DOHH2 (cell line): ENCODE measurements around the gene CCT8.

Experiments used
- H3F3A ChIP-seq: fragments of 200-600 bp; sonication (generic), shearing (Covaris generic); 2 replicates; pipeline ENCODE4 v1.6.0; 2016; ENCODE audit warnings: antibody characterized with exemption, mild to moderate bottlenecking; ENCODE audit not compliant: control insufficient read depth, insufficient read depth
- H3K27ac ChIP-seq: fragments of 200-600 bp; sonication (generic); 2 replicates; pipeline ENCODE4 v1.5.1; 2014; ENCODE audit warnings: low read depth, mild to moderate bottlenecking, low read length, moderate library complexity
- H3K27me3 ChIP-seq: fragments of 200-600 bp; sonication (generic); 2 replicates; pipeline ENCODE4 v1.6.1; 2014; ENCODE audit warnings: mild to moderate bottlenecking, low read length, mixed read lengths; ENCODE audit not compliant: control insufficient read depth
- H3K36me3 ChIP-seq: fragments of 200-600 bp; sonication (generic); 2 replicates; pipeline ENCODE4 v1.6.1; 2014; ENCODE audit warnings: mild to moderate bottlenecking, low read length, moderate library complexity, mixed read lengths; ENCODE audit not compliant: control insufficient read depth
- H3K4me1 ChIP-seq: fragments of 200-600 bp; sonication (generic); 2 replicates; pipeline ENCODE4 v1.6.1; 2014; ENCODE audit warnings: mild to moderate bottlenecking, low read length, mixed read lengths; ENCODE audit not compliant: control insufficient read depth
- H3K4me2 ChIP-seq: fragments of 200-600 bp; sonication (generic); 2 replicates; pipeline ENCODE4 v1.6.0; 2014; ENCODE audit warnings: mild to moderate bottlenecking, low read length, moderate library complexity
- H3K4me3 ChIP-seq: fragments of 200-600 bp; sonication (generic); 2 replicates; pipeline ENCODE4 v1.5.1; 2014; ENCODE audit warnings: mild to moderate bottlenecking, low read length, mixed read lengths
- H3K79me2 ChIP-seq: fragments of 200-600 bp; sonication (generic); 2 replicates; pipeline ENCODE4 v1.6.1; 2014; ENCODE audit warnings: mild to moderate bottlenecking, low read length, mixed read lengths; ENCODE audit not compliant: control insufficient read depth
- H3K9me2 ChIP-seq: fragments of 200-600 bp; sonication (generic); replicated peaks from 2 replicates; pipeline ENCODE4 v1.6.1; 2014; ENCODE audit warnings: mild to moderate bottlenecking, low read length, mixed read lengths; ENCODE audit not compliant: control insufficient read depth
- H3K9me3 ChIP-seq: fragments of 200-600 bp; sonication (generic); 2 replicates; pipeline ENCODE4 v1.6.1; 2014; ENCODE audit warnings: antibody characterized with exemption, low read length, mixed read lengths; ENCODE audit not compliant: control insufficient read depth, insufficient read depth
- H4K20me1 ChIP-seq: fragments of 200-600 bp; sonication (generic); 2 replicates; pipeline ENCODE4 v1.6.0; 2014; ENCODE audit warnings: low read depth, mild to moderate bottlenecking, antibody characterized with exemption, low read length, moderate library complexity; ENCODE audit not compliant: control insufficient read depth, insufficient read depth
- EZH2phosphoT487 ChIP-seq: fragments of 200-600 bp; sonication (generic); IDR thresholded peaks from 2 replicates; pipeline ENCODE4 v1.6.1; 2017; ENCODE audit warnings: borderline replicate concordance, mild to moderate bottlenecking, antibody characterized with exemption, low read length, moderate library complexity, mixed read lengths
- TF ChIP-seq, protein P1 (sequence below): fragments of 200-600 bp; sonication (generic); IDR thresholded peaks from one replicate; pipeline ENCODE4 v1.5.1; 2014; ENCODE audit warnings: antibody characterized with exemption, mild to moderate bottlenecking, low read depth, low read length; ENCODE audit not compliant: poor library complexity, severe bottlenecking

Gene CCT8

DNA sequence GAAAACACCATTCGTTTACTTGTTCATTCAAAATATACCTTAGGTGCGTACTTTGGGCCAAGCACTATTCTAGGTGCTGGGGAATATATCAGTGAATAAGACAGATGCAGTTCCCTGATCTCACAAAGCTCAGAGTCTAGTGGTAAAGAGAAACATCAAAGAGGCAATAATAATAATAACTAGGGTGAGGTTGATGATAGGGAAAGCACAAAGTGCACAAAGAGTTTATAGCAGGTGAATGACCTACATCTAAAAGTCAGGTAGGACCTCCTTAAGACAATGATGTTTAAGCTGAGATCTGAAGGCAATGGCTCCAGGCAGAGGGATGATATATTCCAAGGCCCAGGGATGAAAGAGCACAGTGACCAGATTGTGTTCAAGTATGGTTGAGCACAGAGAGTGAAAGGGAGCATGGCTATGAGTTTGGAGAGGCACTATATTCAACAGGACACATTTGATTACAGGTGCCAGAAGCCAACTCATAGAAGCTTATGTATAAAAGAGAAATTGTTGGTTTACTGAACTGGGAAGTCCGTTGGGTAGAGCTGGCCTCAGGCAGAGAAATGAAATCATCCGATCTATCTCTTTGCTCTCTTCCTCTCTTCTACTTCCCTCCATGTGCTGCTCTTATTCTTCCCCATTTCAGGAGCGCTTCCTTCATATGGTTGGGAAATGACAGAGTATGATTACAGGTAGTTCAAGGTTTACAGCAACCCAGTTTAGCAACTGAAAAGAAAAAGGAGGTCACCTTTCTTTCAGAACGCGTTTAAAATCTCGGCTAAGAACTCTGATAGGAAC lies 23.0 kb upstream of the CCT8 start:
- no peak overlapping the region for H3K27ac ChIP-seq
- H3K9me3 ChIP-seq, result no peaks in the 10 kb centered on the region
- no peaks in the 10 kb centered on the region for H3F3A ChIP-seq
- TF ChIP-seq EZH2phosphoT487, result no peak
- no peak overlapping the region for H3K4me3 ChIP-seq
- H3K9me2 ChIP-seq, result no peaks in the 10 kb centered on the region
- H3K4me2 ChIP-seq, result no peak overlapping the region
- no peaks in the 10 kb centered on the region for H3K79me2 ChIP-seq
- H4K20me1 ChIP-seq, result no peaks in the 10 kb centered on the region
- H3K4me1 ChIP-seq, result peaks cover 20% of the 10 kb centered on the region
- no peaks in the 10 kb centered on the region for H3K36me3 ChIP-seq
- no peaks in the 10 kb centered on the region for H3K27me3 ChIP-seq

DNA sequence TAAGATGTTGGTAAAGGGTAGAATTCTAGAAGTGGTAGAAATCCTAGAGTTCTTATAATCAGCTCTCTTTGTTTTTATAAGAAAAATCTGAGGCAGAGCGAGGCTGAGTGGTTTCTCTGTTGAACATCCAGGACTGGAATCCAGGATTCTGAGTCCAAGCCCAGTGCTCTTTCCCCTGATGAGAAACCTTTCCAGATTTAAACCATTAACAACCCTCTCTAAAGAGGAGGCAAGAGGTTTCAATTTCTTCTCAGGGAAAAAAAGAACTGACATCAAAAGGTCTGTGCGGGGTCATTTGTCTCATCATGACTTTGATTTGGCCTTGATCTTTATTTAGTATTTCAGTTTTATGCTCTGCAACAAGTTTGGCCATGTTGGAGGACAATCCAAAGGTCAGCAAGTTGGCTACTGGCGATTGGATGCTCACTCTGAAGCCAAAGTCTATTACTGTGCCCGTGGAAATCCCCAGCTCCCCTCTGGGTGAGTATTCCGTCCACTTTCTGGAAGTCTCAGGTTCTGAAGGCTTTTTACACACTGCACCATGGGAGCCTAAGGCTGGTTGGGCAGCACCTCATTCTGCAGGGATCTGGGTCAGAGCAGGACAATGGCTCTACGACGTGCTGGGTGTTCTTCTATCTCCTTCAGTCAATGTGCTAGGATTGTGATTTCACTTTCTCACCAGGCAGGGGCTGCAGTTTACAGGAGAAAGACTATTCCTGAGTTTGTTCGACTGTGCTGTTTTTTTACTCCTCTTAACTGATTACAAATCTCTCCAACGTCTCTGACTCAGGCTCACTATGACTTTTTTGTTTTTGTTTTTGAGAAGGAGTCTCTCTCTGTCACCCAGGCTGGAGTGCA lies 18.9 kb upstream of the CCT8 start:
- Histone ChIP-seq H3K4me2 (no peak overlapping the region), H3K9me2 (no peaks in the 10 kb centered on the region), H3F3A (no peaks in the 10 kb centered on the region), H3K27ac (no peak overlapping the region), H3K27me3 (no peaks in the 10 kb centered on the region), H3K9me3 (no peaks in the 10 kb centered on the region), H3K4me1 (peaks cover 11% of the 10 kb centered on the region), H3K79me2 (no peaks in the 10 kb centered on the region), H4K20me1 (no peaks in the 10 kb centered on the region), H3K36me3 (no peaks in the 10 kb centered on the region), H3K4me3 (no peak overlapping the region)
- no peak for TF ChIP-seq EZH2phosphoT487
- TF ChIP-seq, protein P1, sequence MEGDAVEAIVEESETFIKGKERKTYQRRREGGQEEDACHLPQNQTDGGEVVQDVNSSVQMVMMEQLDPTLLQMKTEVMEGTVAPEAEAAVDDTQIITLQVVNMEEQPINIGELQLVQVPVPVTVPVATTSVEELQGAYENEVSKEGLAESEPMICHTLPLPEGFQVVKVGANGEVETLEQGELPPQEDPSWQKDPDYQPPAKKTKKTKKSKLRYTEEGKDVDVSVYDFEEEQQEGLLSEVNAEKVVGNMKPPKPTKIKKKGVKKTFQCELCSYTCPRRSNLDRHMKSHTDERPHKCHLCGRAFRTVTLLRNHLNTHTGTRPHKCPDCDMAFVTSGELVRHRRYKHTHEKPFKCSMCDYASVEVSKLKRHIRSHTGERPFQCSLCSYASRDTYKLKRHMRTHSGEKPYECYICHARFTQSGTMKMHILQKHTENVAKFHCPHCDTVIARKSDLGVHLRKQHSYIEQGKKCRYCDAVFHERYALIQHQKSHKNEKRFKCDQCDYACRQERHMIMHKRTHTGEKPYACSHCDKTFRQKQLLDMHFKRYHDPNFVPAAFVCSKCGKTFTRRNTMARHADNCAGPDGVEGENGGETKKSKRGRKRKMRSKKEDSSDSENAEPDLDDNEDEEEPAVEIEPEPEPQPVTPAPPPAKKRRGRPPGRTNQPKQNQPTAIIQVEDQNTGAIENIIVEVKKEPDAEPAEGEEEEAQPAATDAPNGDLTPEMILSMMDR, result no peak

DNA sequence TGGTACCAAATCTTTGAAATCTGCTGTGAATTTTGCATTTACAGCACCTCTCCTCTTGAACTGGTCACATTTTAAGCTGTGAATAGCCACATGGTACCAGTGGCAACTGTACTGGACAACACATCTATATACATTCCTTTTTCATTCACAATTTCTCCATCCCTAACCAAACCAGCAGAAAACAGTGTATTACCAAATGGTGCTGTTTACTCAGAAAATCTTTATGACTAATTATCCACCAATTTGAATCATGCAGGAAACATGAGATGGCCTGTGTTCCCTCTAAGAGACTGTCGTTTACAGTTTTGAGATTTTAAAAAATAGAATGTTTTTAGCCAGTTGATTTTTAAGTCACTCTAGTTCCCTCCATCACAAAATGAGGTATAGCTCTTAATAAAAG lies 17.6 kb upstream of the CCT8 start:
- H3K4me3 ChIP-seq, result no peak overlapping the region
- no peaks in the 10 kb centered on the region for H3K36me3 ChIP-seq
- no peaks in the 10 kb centered on the region for H3F3A ChIP-seq
- no peak overlapping the region for H3K4me2 ChIP-seq
- TF ChIP-seq, protein P1, result no peak
- no peak for TF ChIP-seq EZH2phosphoT487
- H3K27ac ChIP-seq, result no peak overlapping the region
- no peaks in the 10 kb centered on the region for H3K9me2 ChIP-seq
- peaks cover 11% of the 10 kb centered on the region for H3K4me1 ChIP-seq
- H4K20me1 ChIP-seq, result no peaks in the 10 kb centered on the region
- H3K79me2 ChIP-seq, result no peaks in the 10 kb centered on the region
- no peaks in the 10 kb centered on the region for H3K27me3 ChIP-seq
- H3K9me3 ChIP-seq, result no peaks in the 10 kb centered on the region
